Kidney (tissue), 14 donors: ENCODE data around the gene TXNDC2. TPM values are rescaled to one million over a fixed set of nuclear protein-coding genes. Genes with fewer than 3 reads are reported as not detected.

Experiments used
- DNase-seq, 5 donors: peaks; one replicate each; pipeline ENCODE4 v3.0.0-alpha.2; 2013 to 2020
- FAIRE-seq: peaks from 2 replicates; lab custom pipeline; 2012; peaks lifted over from hg19 to GRCh38; lab: Jason Lieb, UNC
- H3K27ac ChIP-seq, 2 donors: one replicate each; pipeline ENCODE4 v1.7.0; 2013; ENCODE audit warnings: low read depth in 2 of 2, low read length in 2 of 2, inconsistent platforms in 1 of 2
- H3K27me3 ChIP-seq: one replicate; pipeline ENCODE4 v1.7.1; 2013; ENCODE audit warnings: low read length, inconsistent platforms; ENCODE audit not compliant: control insufficient read depth, insufficient read depth
- H3K36me3 ChIP-seq, 3 donors: one replicate each; pipeline versions ENCODE4 v1.7.0 to v1.7.1; 2013; ENCODE audit warnings: low read length in 3 of 3, control low read depth in 1 of 3, inconsistent platforms in 1 of 3; ENCODE audit not compliant: insufficient read depth in 3 of 3, control insufficient read depth in 2 of 3
- H3K4me1 ChIP-seq, 3 donors: one replicate each; pipeline versions ENCODE4 v1.7.0 to v1.7.1; 2013; ENCODE audit warnings: low read length in 3 of 3, inconsistent platforms in 1 of 3, low read depth in 1 of 3; ENCODE audit not compliant: control insufficient read depth in 2 of 3, insufficient read depth in 2 of 3
- H3K4me3 ChIP-seq, 3 donors: one replicate each; pipeline versions ENCODE4 v1.7.0 to v1.8.1; 2013; ENCODE audit warnings: low read length in 3 of 3, control low read depth in 1 of 3, inconsistent platforms in 1 of 3
- H3K9ac ChIP-seq, 3 donors: one replicate each; pipeline versions ENCODE4 v1.7.0 to v1.7.1; 2013; ENCODE audit warnings: low read length in 3 of 3, control low read depth in 1 of 3, inconsistent platforms in 1 of 3
- H3K9me3 ChIP-seq, 3 donors: one replicate each; pipeline versions ENCODE4 v1.7.0 to v1.7.1; 2013; ENCODE audit warnings: low read length in 3 of 3, control low read depth in 1 of 3, inconsistent platforms in 1 of 3; ENCODE audit not compliant: control insufficient read depth in 2 of 3, insufficient read depth in 1 of 3
- CTCF ChIP-seq: IDR thresholded peaks from 3 replicates; pipeline ENCODE4 v1.5.1; 2012; ENCODE audit warnings: mild to moderate bottlenecking, moderate library complexity, borderline replicate concordance; ENCODE audit not compliant: insufficient read depth; ENCODE audit errors: extremely low read depth
- intact Hi-C: fragments of 100-400 bp; cut with DNase I; formaldehyde crosslinking; loops from one replicate; pipeline ENCODE4 v1.11.1; 2022
- polyA plus RNA-seq: library from polyadenylated mRNA; stranded (reverse); fragments of 350-450 nt; fragmentation: Illumina TruSeq; extraction: RNeasy Lipid Tissue Mini Kit (QIAGEN cat#74804); gene quantifications from one replicate; pipeline ENCODE4 v1.2.3, GENCODE V29; 2014; ENCODE audit warnings: low read depth, low replicate concordance; ENCODE audit not compliant: insufficient read depth
- total RNA-seq: library from RNA; stranded (reverse); fragmentation: NEBNext Ultra II Directional; extraction: Animal tissue kit (Norgen Biotek cat#: 25700); gene quantifications from one replicate; pipeline ENCODE4 v1.2.1, GENCODE V29; 2021
- donor health status: control.
- donor health status: control.
- donor health status: control.
- donor health status: control.
- donor health status: control.
- donor health status: DM: yes; HTN: yes; CAD: no.
- donor health status: Normal renal cell carcinoma (clear cell type).

TXNDC2 gene
- total and polyA plus RNA-seq, 2 donors from 2014 or later, result 0.16 TPM; not detected in 1

- DNase-seq (no peak), FAIRE-seq (no peak)
- no peaks in the 10 kb centered on the region for H3K36me3 ChIP-seq
- intact Hi-C loops, result no loop called here
- no peak overlapping the region for H3K27ac ChIP-seq
- H3K4me3 ChIP-seq, result no peak overlapping the region
- H3K4me1 ChIP-seq, result no peaks in the 10 kb centered on the region
- H3K9ac ChIP-seq, result no peak overlapping the region
- no peaks in the 10 kb centered on the region for H3K9me3 ChIP-seq
- no peak for TF ChIP-seq CTCF
- no peaks in the 10 kb centered on the region for H3K27me3 ChIP-seq
These were observed 7.7 kb upstream of the TXNDC2 start for GRCh38 chr18:9878095-9878494.

DNA sequence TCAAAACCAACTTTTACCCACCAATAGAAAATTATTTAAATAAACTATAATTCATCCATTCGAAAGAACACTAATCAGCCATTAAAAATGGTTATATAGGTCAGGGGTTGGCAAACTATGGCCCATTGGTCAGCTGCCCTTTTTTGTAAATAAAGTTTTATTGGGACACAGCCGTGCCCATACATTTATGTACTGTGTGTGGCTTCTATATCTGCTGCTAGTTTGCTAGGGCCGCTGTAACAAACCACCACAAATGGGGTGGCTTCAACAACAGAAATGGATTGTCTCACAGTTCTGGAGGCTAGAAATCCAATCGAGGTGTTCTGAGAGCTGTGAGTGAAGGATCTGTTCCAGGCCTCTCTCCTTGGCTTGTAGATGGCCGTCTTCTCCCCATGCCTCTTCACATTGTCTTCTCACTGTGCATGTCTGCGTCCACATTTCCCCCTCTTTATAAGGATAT, 7.0 kb upstream of the TXNDC2 start:
- Histone ChIP-seq H3K36me3 (no peaks in the 10 kb centered on the region), H3K9ac (no peak overlapping the region), H3K9me3 (no peaks in the 10 kb centered on the region), H3K4me3 (no peak overlapping the region), H3K27me3 (no peaks in the 10 kb centered on the region), H3K4me1 (no peaks in the 10 kb centered on the region), H3K27ac (no peak overlapping the region)
- intact Hi-C loops, result no loop called here
- DNase-seq (no peak), FAIRE-seq (no peak)
- no peak for TF ChIP-seq CTCF

GRCh38 chr18:9884090-9884489, 1.7 kb upstream of the TXNDC2 start:
- Histone ChIP-seq H3K36me3 (no peaks in the 10 kb centered on the region), H3K27ac (no peak overlapping the region), H3K4me3 (no peak overlapping the region), H3K27me3 (no peaks in the 10 kb centered on the region), H3K9me3 (no peaks in the 10 kb centered on the region), H3K4me1 (no peaks in the 10 kb centered on the region), H3K9ac (no peak overlapping the region)
- DNase-seq (no peak), FAIRE-seq (no peak)
- no peak for TF ChIP-seq CTCF
- intact Hi-C loops, result no loop called here

DNA sequence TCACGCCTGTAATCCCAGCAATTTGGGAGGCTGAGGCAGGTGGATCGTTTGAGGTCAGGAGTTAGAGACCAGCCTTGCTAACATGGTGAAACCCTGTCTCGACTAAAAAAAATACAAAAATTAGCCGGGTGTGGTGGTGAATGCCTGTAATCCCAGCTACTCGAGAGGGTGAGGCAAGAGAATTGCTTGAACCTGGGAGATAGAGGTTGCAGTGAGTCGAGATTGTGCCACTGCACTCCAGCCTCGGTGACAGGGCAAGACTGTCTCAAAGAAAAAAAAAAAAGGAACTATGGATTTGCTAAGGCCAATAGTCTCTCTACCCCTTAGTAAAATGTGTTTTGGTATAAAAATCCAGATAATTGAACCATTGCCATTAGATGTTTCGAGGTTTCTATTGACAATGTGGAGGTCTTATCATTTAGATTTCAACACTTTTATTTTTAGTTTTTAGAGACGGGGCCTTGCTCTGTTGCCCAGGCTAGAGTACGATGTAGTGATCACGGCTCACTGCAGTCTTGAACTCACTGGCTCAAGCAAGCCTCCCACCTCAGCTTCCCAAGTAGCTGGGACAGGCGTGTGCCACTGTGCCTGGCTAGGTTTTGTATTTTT, 1.1 kb upstream of the TXNDC2 start:
- Histone ChIP-seq H3K27me3 (no peaks in the 10 kb centered on the region), H3K4me3 (no peak overlapping the region), H3K36me3 (no peaks in the 10 kb centered on the region), H3K9ac (no peak overlapping the region), H3K27ac (no peak overlapping the region), H3K9me3 (no peaks in the 10 kb centered on the region), H3K4me1 (no peaks in the 10 kb centered on the region)
- intact Hi-C loops, result no loop called here
- no peak for TF ChIP-seq CTCF
- no peak for DNase-seq
- no peak for FAIRE-seq
